A549 (cell line): Measurements from ENCODE around the gene DPPA4. TPM values are rescaled to one million over a fixed set of nuclear protein-coding genes. Genes with fewer than 3 reads are reported as not detected.

Experiments used
- ATAC-seq, 2 experiments: fragments of 200-7000 bp in 1 of 2; fragments of >200 bp in 1 of 2; cut with Nextera tagmentation in 1 of 2; cut with Tn5 transposase in 1 of 2; 3 replicates each; pipeline versions ENCODE4 v1.8.0 to v1.9.1; 2018 to 2020; ENCODE audit warnings: mild to moderate bottlenecking in 1 of 2, moderate library complexity in 1 of 2
- CTCF ChIA-PET: fragments of 300-600 bp; sonication (Branson Sonifier 250); formaldehyde crosslinking; extraction: SDS; loops from one replicate; lab custom pipeline; 2021; ENCODE audit warnings: antibody characterized with exemption, inconsistent platforms; lab: Yijun Ruan, JAX
- POLR2A ChIA-PET: fragments of 350-600 bp; formaldehyde crosslinking; extraction: SDS; loops from one replicate; lab custom pipeline; 2021; ENCODE audit warnings: antibody characterized with exemption, inconsistent platforms; lab: Yijun Ruan, JAX
- DNase-seq, 2 experiments: peaks; one replicate each; pipeline versions ENCODE4 v3.0.0 to v3.0.0-alpha.2; 2011 to 2016; ENCODE audit warnings: low read depth in 1 of 2, low spot score in 1 of 2
- FAIRE-seq: peaks from 2 replicates; lab custom pipeline; 2011; peaks lifted over from hg19 to GRCh38; lab: Jason Lieb, UNC
- H3K27ac ChIP-seq, 2 experiments: fragments of >200 bp; sonication (Bioruptor Twin); formaldehyde crosslinking; 3 replicates each; pipeline ENCODE4 v1.5.1; 2016 to 2017
- H3K4me1 ChIP-seq: fragments of >200 bp; sonication (Bioruptor Twin); formaldehyde crosslinking; 3 replicates; pipeline ENCODE4 v1.6.1; 2016
- H3K4me2 ChIP-seq: fragments of >200 bp; sonication (Bioruptor Twin); formaldehyde crosslinking; 3 replicates; pipeline ENCODE4 v1.6.1; 2016
- H3K4me3 ChIP-seq: fragments of >200 bp; sonication (Bioruptor Twin); formaldehyde crosslinking; 3 replicates; pipeline ENCODE4 v1.5.1; 2016
- H3K9me3 ChIP-seq: fragments of >200 bp; sonication (Bioruptor Twin); formaldehyde crosslinking; 3 replicates; pipeline ENCODE4 v1.6.1; 2016
- ATOH8 ChIP-seq: fragments of 250-450 bp; sonication (Bioruptor Pico); IDR thresholded peaks from 2 replicates; pipeline ENCODE4 v1.5.0; 2020; ENCODE audit warnings: low read depth, mild to moderate bottlenecking, moderate library complexity
- BCL3 ChIP-seq: fragments of >200 bp; sonication (Bioruptor Twin); formaldehyde crosslinking; IDR thresholded peaks from 3 replicates; pipeline ENCODE4 v1.6.1; 2016
- BHLHE40 ChIP-seq: IDR thresholded peaks from 2 replicates; pipeline ENCODE4 v1.6.1; 2012; ENCODE audit warnings: low read depth, low read length, inconsistent platforms
- CHD4 ChIP-seq: fragments of 200-600 bp; sonication (generic); IDR thresholded peaks from 2 replicates; pipeline ENCODE4 v1.6.1; 2016; ENCODE audit warnings: antibody characterized with exemption, mild to moderate bottlenecking, borderline replicate concordance
- ELK1 ChIP-seq: fragments of 150-350 bp; IDR thresholded peaks from 2 replicates; pipeline ENCODE4 v1.6.1; 2014; ENCODE audit warnings: low read depth, mild to moderate bottlenecking, low read length
- FOXS1 ChIP-seq: fragments of 250-450 bp; sonication (Bioruptor Pico); IDR thresholded peaks from 2 replicates; pipeline ENCODE4 v1.5.0; 2020; ENCODE audit warnings: mild to moderate bottlenecking, moderate library complexity
- GATA3 ChIP-seq: IDR thresholded peaks from 2 replicates; pipeline ENCODE4 v1.6.1; 2012; ENCODE audit warnings: borderline replicate concordance
- HES2 ChIP-seq: fragments of >200 bp; sonication (Bioruptor Twin); formaldehyde crosslinking; IDR thresholded peaks from 2 replicates; pipeline ENCODE4 v1.6.1; 2016
- HMGXB4 ChIP-seq: fragments of 250-450 bp; sonication (Bioruptor Pico); IDR thresholded peaks from 2 replicates; pipeline ENCODE4 v1.5.0; 2021; ENCODE audit warnings: mild to moderate bottlenecking, moderate library complexity, borderline replicate concordance
- JUN ChIP-seq, 2 experiments: fragments of >200 bp; sonication (Bioruptor Twin); formaldehyde crosslinking; IDR thresholded peaks; 2 replicates in 1 of 2; 3 replicates in 1 of 2; pipeline ENCODE4 v1.6.1; 2016 to 2017
- KDM5A ChIP-seq: fragments of 200-600 bp; sonication (generic); IDR thresholded peaks from 2 replicates; pipeline ENCODE4 v1.6.1; 2016; ENCODE audit warnings: antibody characterized with exemption, mild to moderate bottlenecking
- NPAS2 ChIP-seq: fragments of 250-450 bp; sonication (Bioruptor Pico); IDR thresholded peaks from 2 replicates; pipeline ENCODE4 v1.8.0; 2022; ENCODE audit warnings: mild to moderate bottlenecking, moderate library complexity, borderline replicate concordance
- NR3C1 ChIP-seq: fragments of >200 bp; sonication (Bioruptor Twin); formaldehyde crosslinking; IDR thresholded peaks from 3 replicates; pipeline ENCODE4 v1.6.1; 2017
- POLR2A ChIP-seq: IDR thresholded peaks from 2 replicates; pipeline ENCODE4 v1.6.1; 2012; ENCODE audit warnings: mild to moderate bottlenecking, low read length
- RARB ChIP-seq: fragments of 250-450 bp; sonication (Bioruptor Pico); IDR thresholded peaks from 2 replicates; pipeline ENCODE4 v1.8.0; 2021; ENCODE audit warnings: mild to moderate bottlenecking, moderate library complexity
- RCOR1 ChIP-seq: fragments of 150-350 bp; IDR thresholded peaks from 2 replicates; pipeline ENCODE4 v1.6.1; 2014; ENCODE audit warnings: antibody characterized with exemption, low read length, low read depth
- RFX5 ChIP-seq: fragments of 450-650 bp; IDR thresholded peaks from 2 replicates; pipeline ENCODE4 v1.7.1; 2014; ENCODE audit warnings: antibody characterized with exemption, mild to moderate bottlenecking, moderate library complexity
- TP53 ChIP-seq: fragments of 250-450 bp; sonication (Bioruptor Pico); IDR thresholded peaks from 2 replicates; pipeline ENCODE4 v1.5.0; 2021; ENCODE audit warnings: mild to moderate bottlenecking, moderate library complexity
- USF2 ChIP-seq: fragments of 450-650 bp; IDR thresholded peaks from 2 replicates; pipeline ENCODE4 v1.6.1; 2014; ENCODE audit warnings: antibody characterized with exemption
- ZNF302 ChIP-seq: fragments of 250-450 bp; sonication (Bioruptor Pico); IDR thresholded peaks from 2 replicates; pipeline ENCODE4 v1.9.0; 2021; ENCODE audit warnings: inconsistent platforms, mild to moderate bottlenecking, moderate library complexity
- WGBS: methylation state at CpG from one replicate; pipeline ENCODE4 v1.1.6; 2017; ENCODE audit errors: missing lambda C conversion rate; 5-methylcytosine and 5-hydroxymethylcytosine counted together
- polyA plus RNA-seq, 4 experiments: library from polyadenylated mRNA; depleted of rRNA in 3 of 4; stranded (reverse); fragments of >200 nt; fragmentation: RNase III in 1 of 4; extraction: RNeasy Plus Mini Kit Qiagen cat#74134 plus additional on column Dnase treatment in 1 of 4; gene quantifications; 2 replicates in 3 of 4; 3 replicates in 1 of 4; pipeline ENCODE4 v1.2.3, GENCODE V29; 2011 to 2017

DPPA4 gene
- polyA plus RNA-seq, 2 of the 4 experiments (the other 2 are of a cell fraction): not detected

GRCh38 chr3:109336291-109336861 lies 970 bp downstream of the DPPA4 start:
- no peak for DNase-seq
- no peak overlapping the region for H3K27ac ChIP-seq
- CTCF ChIA-PET: no interaction called here
- H3K9me3 ChIP-seq: no peaks in the 10 kb centered on the region
- ATAC-seq: no peak
- peaks cover 15% of the 10 kb centered on the region; the same call in 2 of the 3 replicates for H3K4me1 ChIP-seq
- 76% methylated on average over 17 of the region's 17 CpGs for WGBS
- H3K4me2 ChIP-seq: no peak overlapping the region
- FAIRE-seq: no peak
- H3K4me3 ChIP-seq: no peak overlapping the region
- POLR2A ChIA-PET: no interaction called here
- TF ChIP-seq CHD4: no peak
- no peak for TF ChIP-seq NR3C1
- no peak for TF ChIP-seq ELK1
- TF ChIP-seq HES2: no peak
- no peak for TF ChIP-seq ATOH8
- no peak for TF ChIP-seq RFX5
- TF ChIP-seq RCOR1: no peak
- TF ChIP-seq HMGXB4: no peak
- no peak for TF ChIP-seq BHLHE40
- TF ChIP-seq JUN (IDR thresholded peaks at IDR 0.05): no peak
- TF ChIP-seq TP53 (CRISPR knock-in tag): no peak
- TF ChIP-seq BCL3: no peak
- TF ChIP-seq POLR2A: no peak
- no peak for TF ChIP-seq NPAS2 (CRISPR knock-in tag)
- no peak for TF ChIP-seq USF2
- TF ChIP-seq KDM5A: no peak
- TF ChIP-seq FOXS1 (CRISPR knock-in tag): no peak
- TF ChIP-seq GATA3: no peak

GRCh38 chr3:109334572-109334971 lies 2.8 kb downstream of the DPPA4 start:
- no peak for TF ChIP-seq RCOR1
- TF ChIP-seq ZNF302 (CRISPR knock-in tag): no peak
- TF ChIP-seq RARB: no peak
- Histone ChIP-seq H3K27ac (no peak overlapping the region), H3K4me2 (no peak overlapping the region), H3K9me3 (no peaks in the 10 kb centered on the region), H3K4me3 (no peak overlapping the region), H3K4me1 (peaks cover 7% of the 10 kb centered on the region; the same call in 1 of the 3 replicates)
- DNase-seq: no peak
- POLR2A ChIA-PET: no interaction called here
- CTCF ChIA-PET: no interaction called here
- 90% methylated on average over 1 of the region's 1 CpG for WGBS
- no peak for ATAC-seq
- FAIRE-seq: no peak
